ENCODE data around the gene TTC39A. TPM values are rescaled to one million over a fixed set of nuclear protein-coding genes. Genes with fewer than 3 reads are reported as not detected.

TTC39A gene
- total and polyA plus RNA-seq, 4 donors = 16.6 to 46.8 (median 28.5) TPM

GRCh38 chr1:51320967-51321923 is 9.1 kb downstream of the TTC39A start:
- Histone ChIP-seq H3K27me3 (ENCODE audit: control insufficient read depth in 3 of 3, insufficient read depth in 3 of 3, low read length in 2 of 3) (no peaks in the 10 kb centered on the region), H3K4me3 (no peak overlapping the region), H3K36me3 (ENCODE audit: control insufficient read depth in 4 of 4, insufficient read depth in 4 of 4, low read length in 4 of 4) (no peaks in the 10 kb centered on the region), H3K9ac (ENCODE audit: insufficient read depth in 1 of 2, low read length in 2 of 2) (no peak overlapping the region), H3K27ac (ENCODE audit: low read depth in 1 of 2, low read length in 1 of 2) (peak overlapping the region in 1 of 2 donors; percentile 46), H3K4me1 (ENCODE audit: control insufficient read depth in 5 of 5, insufficient read depth in 5 of 5, low read length in 5 of 5) (peaks cover 0 to 7% (median 0%) of the 10 kb centered on the region in 5 donors), H3K9me3 (ENCODE audit: control insufficient read depth in 4 of 4, insufficient read depth in 3 of 4, low read length in 3 of 4) (no peaks in the 10 kb centered on the region)
- TF ChIP-seq CTCF (IDR thresholded peaks at IDR 0.05; ENCODE audit: control extremely low read depth, extremely low read depth) = no peak
- ATAC-seq (ENCODE audit: insufficient read depth, low FRiP score) (peak; percentile 49), DNase-seq (no peak)
- 78 to 91% methylated on average over 11 of the region's 11 CpGs for WGBS, 2 donors

DNA sequence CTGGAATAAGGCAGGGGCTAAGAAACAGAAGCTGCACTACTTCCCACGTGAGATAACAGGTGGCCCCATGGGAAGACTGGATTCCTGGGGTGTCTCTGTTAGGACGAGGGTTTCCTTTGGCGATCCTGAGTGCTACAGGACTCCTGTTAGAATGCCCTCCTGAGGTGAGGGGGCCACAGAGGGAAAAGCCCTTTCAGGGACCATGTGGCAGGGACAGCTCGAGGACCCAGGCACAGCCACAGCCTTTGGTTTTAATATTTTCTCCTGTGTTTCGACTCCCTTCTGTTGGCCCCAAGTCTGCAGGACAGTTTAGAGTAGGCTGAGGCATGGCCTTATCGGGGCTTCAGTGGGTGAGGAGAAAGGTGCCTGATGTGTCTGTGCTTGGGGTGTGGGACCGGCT is 12.6 kb downstream of the TTC39A start:
- no peak for DNase-seq
- 94 to 95% methylated on average over 7 of the region's 7 CpGs for WGBS, 2 donors

DNA sequence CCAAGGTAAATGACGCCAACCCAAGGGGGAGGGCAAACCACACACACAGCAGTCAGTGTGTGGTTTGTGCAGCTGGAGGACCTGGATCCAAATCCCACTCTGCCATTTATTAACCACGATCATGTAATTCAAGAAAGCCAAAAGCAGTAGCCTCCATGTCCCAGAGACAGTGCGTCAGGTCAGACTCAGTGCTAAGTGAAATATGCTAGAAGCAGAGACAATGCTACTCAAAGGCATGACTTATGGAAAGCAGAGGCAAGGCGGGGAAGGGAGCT is 13.6 kb downstream of the TTC39A start:
- H3K27ac ChIP-seq (ENCODE audit: low read depth in 1 of 2, low read length in 1 of 2) = no peak overlapping the region
- DNase-seq (peak in 1 of 3 donors; percentile 58), ATAC-seq (ENCODE audit: insufficient read depth, low FRiP score) (no peak)

More for the DNA sequence above, 12.6 kb downstream of the TTC39A start:
- no peak for TF ChIP-seq CTCF (IDR thresholded peaks at IDR 0.05; ENCODE audit: control extremely low read depth, extremely low read depth)
- no peak for ATAC-seq (ENCODE audit: insufficient read depth, low FRiP score)
- no peaks in the 10 kb centered on the region for H3K27me3 ChIP-seq (ENCODE audit: control insufficient read depth in 3 of 3, insufficient read depth in 3 of 3, low read length in 2 of 3)
- no peak overlapping the region for H3K27ac ChIP-seq (ENCODE audit: low read depth in 1 of 2, low read length in 1 of 2)
- H3K36me3 ChIP-seq (ENCODE audit: control insufficient read depth in 4 of 4, insufficient read depth in 4 of 4, low read length in 4 of 4) = no peaks in the 10 kb centered on the region
- peaks cover 0 to 19% (median 3%) of the 10 kb centered on the region in 5 donors for H3K4me1 ChIP-seq (ENCODE audit: control insufficient read depth in 5 of 5, insufficient read depth in 5 of 5, low read length in 5 of 5)
- no peak overlapping the region for H3K9ac ChIP-seq (ENCODE audit: insufficient read depth in 1 of 2, low read length in 2 of 2)
- no peak overlapping the region for H3K4me3 ChIP-seq
- H3K9me3 ChIP-seq (ENCODE audit: control insufficient read depth in 4 of 4, insufficient read depth in 3 of 4, low read length in 3 of 4) = no peaks in the 10 kb centered on the region

More for the DNA sequence above, 13.6 kb downstream of the TTC39A start:
- Histone ChIP-seq H3K4me3 (no peak overlapping the region), H3K36me3 (ENCODE audit: control insufficient read depth in 4 of 4, insufficient read depth in 4 of 4, low read length in 4 of 4) (no peaks in the 10 kb centered on the region), H3K4me1 (ENCODE audit: control insufficient read depth in 5 of 5, insufficient read depth in 5 of 5, low read length in 5 of 5) (peaks cover 0 to 19% (median 3%) of the 10 kb centered on the region in 5 donors), H3K27me3 (ENCODE audit: control insufficient read depth in 3 of 3, insufficient read depth in 3 of 3, low read length in 2 of 3) (no peaks in the 10 kb centered on the region), H3K9ac (ENCODE audit: insufficient read depth in 1 of 2, low read length in 2 of 2) (no peak overlapping the region), H3K9me3 (ENCODE audit: control insufficient read depth in 4 of 4, insufficient read depth in 3 of 4, low read length in 3 of 4) (no peaks in the 10 kb centered on the region)
- TF ChIP-seq CTCF (IDR thresholded peaks at IDR 0.05; ENCODE audit: control extremely low read depth, extremely low read depth) = no peak
- WGBS, 2 donors = 76 to 79% methylated on average over 4 of the region's 4 CpGs
